Large intestine (tissue), 3 donors: ENCODE data around the gene COL5A1. TPM values are rescaled to one million over a fixed set of nuclear protein-coding genes. Genes with fewer than 3 reads are reported as not detected.

Experiments
- DNase-seq, 2 donors: peaks; one replicate each; pipeline versions ENCODE4 v3.0.0 to v3.0.0-alpha.2; 2013
- H3K27ac ChIP-seq: one replicate; pipeline ENCODE4 v1.5.1; 2013; ENCODE audit warnings: low read length
- H3K27me3 ChIP-seq: 2 replicates; pipeline ENCODE4 v1.6.1; 2013; ENCODE audit warnings: low read length; ENCODE audit not compliant: control insufficient read depth, insufficient read depth
- H3K36me3 ChIP-seq: 2 replicates; pipeline ENCODE4 v1.6.1; 2013; ENCODE audit warnings: low read length; ENCODE audit not compliant: control insufficient read depth, insufficient read depth
- H3K4me1 ChIP-seq: one replicate; pipeline ENCODE4 v1.6.1; 2013; ENCODE audit warnings: low read length; ENCODE audit not compliant: control insufficient read depth, insufficient read depth
- H3K4me3 ChIP-seq: one replicate; pipeline ENCODE4 v1.5.1; 2013; ENCODE audit warnings: low read length
- H3K9me3 ChIP-seq: one replicate; pipeline ENCODE4 v1.6.1; 2013; ENCODE audit warnings: mild to moderate bottlenecking, low read depth, low read length, moderate library complexity; ENCODE audit not compliant: control insufficient read depth
- WGBS: methylation state at CpG from one replicate; pipeline ENCODE4 v1.1.5; 2013; ENCODE audit warnings: low lambda C conversion rate; ENCODE audit not compliant: insufficient coverage; 5-methylcytosine and 5-hydroxymethylcytosine counted together
- polyA plus RNA-seq: library from polyadenylated mRNA; unstranded; fragments of 120-200 nt; gene quantifications from one replicate; pipeline ENCODE4 v1.2.1, GENCODE V29; 2013

COL5A1 gene
- polyA plus RNA-seq, 1 donor, result 79.9 TPM

GRCh38 chr9:134867917-134868750 lies 226.5 kb downstream of the COL5A1 start:
- no peak for DNase-seq
- H3K27me3 ChIP-seq, result no peaks in the 10 kb centered on the region
- no peaks in the 10 kb centered on the region for H3K9me3 ChIP-seq
- no CpG with 5 or more reads among the region's 22 CpGs for WGBS
- no peaks in the 10 kb centered on the region for H3K4me1 ChIP-seq
- H3K27ac ChIP-seq, result no peak overlapping the region
- H3K4me3 ChIP-seq, result no peak overlapping the region
- no peaks in the 10 kb centered on the region for H3K36me3 ChIP-seq

GRCh38 chr9:134868751-134869553 lies 227.3 kb downstream of the COL5A1 start:
- Histone ChIP-seq H3K36me3 (no peaks in the 10 kb centered on the region), H3K4me1 (no peaks in the 10 kb centered on the region), H3K27me3 (no peaks in the 10 kb centered on the region), H3K9me3 (no peaks in the 10 kb centered on the region), H3K27ac (no peak overlapping the region), H3K4me3 (no peak overlapping the region)
- no CpG with 5 or more reads among the region's 25 CpGs for WGBS
- DNase-seq, result no peak

- Histone ChIP-seq H3K4me3 (no peak overlapping the region), H3K27ac (no peak overlapping the region), H3K9me3 (no peaks in the 10 kb centered on the region), H3K36me3 (no peaks in the 10 kb centered on the region), H3K27me3 (no peaks in the 10 kb centered on the region), H3K4me1 (no peaks in the 10 kb centered on the region)
- no peak for DNase-seq
- no CpG with 5 or more reads among the region's 17 CpGs for WGBS
Observed at GRCh38 chr9:134869554-134870300, 228.1 kb downstream of the COL5A1 start.

- no peaks in the 10 kb centered on the region for H3K4me1 ChIP-seq
- no peaks in the 10 kb centered on the region for H3K36me3 ChIP-seq
- H3K4me3 ChIP-seq, result no peak overlapping the region
- H3K27me3 ChIP-seq, result no peaks in the 10 kb centered on the region
- no CpG with 5 or more reads among the region's 11 CpGs for WGBS
- no peak for DNase-seq
- no peak overlapping the region for H3K27ac ChIP-seq
- no peaks in the 10 kb centered on the region for H3K9me3 ChIP-seq
Observed at GRCh38 chr9:134870301-134870694, 228.7 kb downstream of the COL5A1 start.

GRCh38 chr9:134870746-134871662 lies 229.4 kb downstream of the COL5A1 start:
- Histone ChIP-seq H3K9me3 (no peaks in the 10 kb centered on the region), H3K4me3 (no peak overlapping the region), H3K36me3 (no peaks in the 10 kb centered on the region), H3K27ac (peak overlapping the region; percentile 42), H3K27me3 (no peaks in the 10 kb centered on the region), H3K4me1 (no peaks in the 10 kb centered on the region)
- DNase-seq, result no peak
- no CpG with 5 or more reads among the region's 30 CpGs for WGBS

- H3K27me3 ChIP-seq, result no peaks in the 10 kb centered on the region
- no peaks in the 10 kb centered on the region for H3K4me1 ChIP-seq
- peak in 1 of 2 donors; percentile 35 for DNase-seq
- H3K9me3 ChIP-seq, result no peaks in the 10 kb centered on the region
- H3K4me3 ChIP-seq, result no peak overlapping the region
- no peaks in the 10 kb centered on the region for H3K36me3 ChIP-seq
- peak overlapping the region; percentile 42 for H3K27ac ChIP-seq
- WGBS, result 87% methylated on average over 2 of the region's 16 CpGs
Observed at GRCh38 chr9:134871697-134872340, 230.2 kb downstream of the COL5A1 start.

GRCh38 chr9:134872482-134873231 lies 231.1 kb downstream of the COL5A1 start:
- Histone ChIP-seq H3K27me3 (no peaks in the 10 kb centered on the region), H3K4me3 (no peak overlapping the region), H3K4me1 (no peaks in the 10 kb centered on the region), H3K36me3 (no peaks in the 10 kb centered on the region), H3K9me3 (no peaks in the 10 kb centered on the region), H3K27ac (no peak overlapping the region)
- DNase-seq, result no peak
- 100% methylated on average over 2 of the region's 24 CpGs for WGBS

- no peaks in the 10 kb centered on the region for H3K4me1 ChIP-seq
- H3K36me3 ChIP-seq, result no peaks in the 10 kb centered on the region
- H3K4me3 ChIP-seq, result no peak overlapping the region
- no peak overlapping the region for H3K27ac ChIP-seq
- no CpG with 5 or more reads among the region's 1 CpG for WGBS
- no peaks in the 10 kb centered on the region for H3K27me3 ChIP-seq
- no peak for DNase-seq
- no peaks in the 10 kb centered on the region for H3K9me3 ChIP-seq
Observed at GRCh38 chr9:134875371-134875770, 233.8 kb downstream of the COL5A1 start.

- whole genome bisulfite sequencing, result no CpG with 5 or more reads among the region's 4 CpGs
- no peak for DNase-seq
- Histone ChIP-seq H3K27ac (no peak overlapping the region), H3K27me3 (no peaks in the 10 kb centered on the region), H3K4me1 (no peaks in the 10 kb centered on the region), H3K36me3 (no peaks in the 10 kb centered on the region), H3K9me3 (no peaks in the 10 kb centered on the region), H3K4me3 (no peak overlapping the region)
Observed at GRCh38 chr9:134877541-134877940, 235.9 kb downstream of the COL5A1 start.
